HG03095 (cell line): ENCODE data around the gene MAN2B2.
"Not testable (repeated sequence)": the region's sequence is repeated elsewhere in the genome, so short reads cannot be mapped to it uniquely, and the experiment has no call there.

Source experiments
- ATAC-seq: cut with Tn5 transposase; IDR thresholded peaks from one replicate; pipeline ENCODE4 v1.9.1; 2021; ENCODE audit warnings: moderate library complexity; ENCODE audit not compliant: unreplicated experiment

The MAN2B2 gene

DNA sequence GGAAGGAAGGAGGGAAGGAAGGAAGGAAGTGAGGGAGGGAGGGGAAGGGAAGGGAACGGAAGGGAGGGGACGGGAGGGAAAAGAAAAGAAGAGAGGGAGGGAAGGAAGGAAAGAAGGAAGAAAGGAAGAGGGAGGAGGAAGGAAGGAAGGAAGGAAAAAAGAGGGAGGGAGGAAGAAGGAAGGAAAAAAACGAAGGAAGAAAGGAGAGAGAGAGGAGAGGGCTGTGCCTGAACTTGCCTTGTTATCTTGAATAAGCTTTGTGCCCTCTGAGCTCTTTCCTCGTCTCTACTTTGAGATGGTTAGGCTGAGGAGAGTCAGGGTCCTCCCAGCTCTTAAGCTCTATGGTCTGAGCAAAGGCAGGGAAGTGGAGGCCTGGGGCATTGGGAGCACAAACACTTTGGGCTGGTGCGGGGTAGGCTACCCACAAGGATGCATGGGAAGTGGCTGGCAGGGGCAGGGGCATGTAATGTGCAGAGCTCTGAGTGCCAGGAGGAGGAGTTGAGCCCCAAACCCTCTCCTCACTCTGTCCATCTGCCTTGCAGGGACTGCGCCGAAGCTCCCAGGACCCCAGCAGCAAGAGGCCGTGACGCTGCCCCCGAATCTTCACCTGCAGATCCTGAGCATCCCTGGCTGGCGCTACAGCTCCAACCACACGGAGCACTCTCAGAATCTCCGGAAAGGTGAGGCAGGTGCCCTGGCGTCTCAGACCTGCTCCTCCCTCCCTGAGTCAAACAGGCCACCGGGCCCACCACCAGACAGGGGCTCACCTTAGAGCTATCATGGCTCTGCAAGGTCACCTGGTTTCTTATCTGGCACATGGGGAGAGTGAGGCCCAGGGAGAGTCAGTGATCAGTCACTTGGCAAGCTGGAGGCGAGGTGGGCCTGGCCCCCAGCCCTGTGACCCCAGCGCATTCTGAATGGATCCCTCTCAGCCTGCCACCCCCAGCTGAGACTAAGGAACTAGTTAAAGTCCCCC lies 39.0 kb downstream of the MAN2B2 start:
- no peak for ATAC-seq

DNA sequence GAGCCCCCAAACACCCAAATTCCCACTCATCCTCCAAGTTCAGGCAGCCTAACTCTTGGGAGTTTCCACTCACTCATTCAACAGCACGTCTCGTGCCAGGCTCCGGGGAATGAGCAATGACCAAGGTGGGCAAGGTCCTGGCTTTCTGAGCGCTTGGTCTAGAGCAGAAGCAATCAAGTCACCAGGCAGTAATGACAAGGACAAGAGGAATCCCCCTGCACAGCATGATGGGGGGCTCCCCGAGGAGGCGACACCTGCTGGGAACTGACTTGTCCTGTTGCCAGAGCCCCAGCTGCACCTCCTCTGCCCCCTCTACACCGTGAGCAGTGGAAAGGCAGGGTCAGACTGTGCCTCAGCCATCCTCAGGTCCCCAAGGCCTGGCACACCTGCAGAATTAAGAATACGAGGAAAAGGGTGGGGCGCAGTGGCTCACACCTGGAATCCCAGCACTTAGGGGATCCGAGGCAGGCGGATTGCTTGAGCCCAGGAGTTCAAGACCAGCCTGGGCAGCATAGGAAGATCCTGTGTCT lies 39.8 kb downstream of the MAN2B2 start:
- no peak for ATAC-seq

DNA sequence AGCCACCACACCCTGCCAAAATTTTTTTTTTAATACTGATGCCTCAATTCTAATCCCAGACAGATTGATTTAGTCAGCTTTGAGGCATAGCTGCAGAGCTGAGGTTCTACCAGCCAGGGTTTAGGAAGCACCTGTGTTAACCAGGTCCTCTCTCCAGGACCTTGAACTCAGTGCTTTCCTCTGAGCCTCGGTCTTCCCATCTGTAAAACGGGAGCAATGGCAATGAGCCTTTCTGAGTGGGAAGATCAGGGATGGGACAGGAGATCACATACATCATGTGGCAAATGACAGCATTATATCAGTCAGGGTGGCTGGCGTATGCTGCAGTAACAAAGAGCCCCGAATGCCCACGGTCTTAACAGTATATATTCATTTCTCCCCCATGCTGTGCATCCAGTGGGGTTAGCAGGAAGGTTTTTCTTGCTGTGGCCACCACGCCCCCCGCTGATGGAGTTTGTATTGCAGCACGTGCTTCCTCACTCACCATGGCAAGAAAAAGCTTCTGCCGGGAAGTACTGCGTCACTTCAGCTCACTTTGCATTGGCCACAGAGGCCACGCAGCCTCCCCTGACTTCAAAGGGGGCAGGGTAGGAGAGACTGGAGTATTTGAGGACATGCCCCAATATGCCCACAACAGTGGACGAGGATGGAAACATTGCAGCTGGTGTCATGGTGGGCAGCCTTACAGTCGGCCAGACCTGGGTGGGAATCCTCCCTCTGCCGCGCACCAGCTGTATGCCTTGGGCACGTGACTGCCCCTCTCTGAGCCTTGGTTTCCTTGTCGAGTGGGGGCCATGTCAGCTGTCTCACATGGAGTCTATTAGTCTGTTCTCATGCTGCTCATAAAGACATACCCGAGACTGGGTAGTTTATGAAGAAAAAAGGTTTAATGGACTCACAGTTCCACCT lies 41.4 kb downstream of the MAN2B2 start:
- ATAC-seq = no peak

DNA sequence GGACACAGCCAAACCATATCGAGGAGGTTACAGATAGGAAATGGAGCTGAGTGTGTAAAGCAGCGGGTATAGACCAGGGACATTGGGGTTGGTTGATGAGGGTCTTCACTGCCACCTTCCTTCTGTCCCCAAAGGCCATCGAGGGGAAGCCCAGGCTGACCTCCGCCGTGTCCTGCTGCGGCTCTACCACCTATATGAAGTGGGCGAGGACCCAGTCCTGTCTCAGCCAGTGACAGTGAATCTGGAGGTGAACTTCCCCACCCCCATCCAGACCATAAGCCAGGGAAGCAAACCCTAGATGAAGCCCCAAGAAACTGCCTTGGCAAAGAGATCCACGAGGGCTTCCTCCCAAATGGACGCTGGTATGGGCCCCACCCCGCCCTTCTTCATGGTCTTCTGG lies 42.3 kb downstream of the MAN2B2 start:
- ATAC-seq = no peak

DNA sequence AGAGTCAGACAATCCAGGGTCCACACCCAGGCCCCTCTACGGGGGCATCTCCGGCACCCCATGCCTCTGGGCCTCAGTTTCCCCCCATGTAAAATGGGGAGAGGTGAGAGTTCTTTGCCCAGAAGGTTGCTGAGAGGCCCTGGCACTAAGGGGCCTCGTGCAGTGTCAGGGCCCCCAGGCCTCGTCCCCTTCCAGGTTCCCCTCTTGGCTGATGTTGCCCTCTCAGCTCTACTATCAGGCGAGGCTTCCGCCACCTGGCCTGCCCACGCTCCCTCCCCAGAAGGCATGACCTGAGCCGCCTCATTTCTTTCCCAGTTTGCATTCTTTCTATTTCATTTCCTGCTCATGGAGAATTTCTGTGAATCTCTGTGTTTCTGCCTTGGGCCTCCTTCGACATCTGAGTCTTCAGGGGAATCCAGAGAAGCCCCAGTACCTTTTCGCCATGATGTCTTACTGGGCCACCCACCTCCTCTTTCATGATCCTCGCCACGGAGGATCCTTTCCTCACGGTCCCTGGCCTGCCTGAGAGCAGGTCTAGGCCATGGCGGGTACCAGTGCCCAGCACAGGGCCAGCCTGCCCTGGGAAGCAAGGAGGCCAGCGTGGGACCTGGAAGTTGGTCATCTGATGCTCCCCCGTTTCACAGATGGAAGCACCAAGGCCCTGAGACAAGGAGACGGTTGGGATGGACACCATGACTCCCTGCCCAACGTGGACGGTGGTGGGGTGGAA lies 43.6 kb downstream of the MAN2B2 start:
- no peak for ATAC-seq

DNA sequence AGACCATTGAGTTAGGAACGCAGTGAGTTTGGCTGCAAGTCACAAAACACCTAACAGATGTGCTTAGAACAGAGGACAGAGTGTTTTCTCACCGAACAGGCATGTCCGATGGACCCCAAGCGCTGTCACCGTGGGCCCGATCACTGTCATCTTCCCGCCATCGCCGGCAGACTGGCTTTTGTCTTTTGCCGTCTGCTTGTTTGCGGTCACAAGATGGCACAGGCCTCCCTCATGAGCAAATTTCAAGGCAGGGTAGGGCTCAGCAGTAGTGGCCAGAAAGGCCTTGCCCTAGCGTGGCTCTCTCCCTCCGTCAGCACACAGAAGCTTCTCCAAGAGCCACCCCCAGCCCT lies 44.1 kb downstream of the MAN2B2 start:
- ATAC-seq = no peak

DNA sequence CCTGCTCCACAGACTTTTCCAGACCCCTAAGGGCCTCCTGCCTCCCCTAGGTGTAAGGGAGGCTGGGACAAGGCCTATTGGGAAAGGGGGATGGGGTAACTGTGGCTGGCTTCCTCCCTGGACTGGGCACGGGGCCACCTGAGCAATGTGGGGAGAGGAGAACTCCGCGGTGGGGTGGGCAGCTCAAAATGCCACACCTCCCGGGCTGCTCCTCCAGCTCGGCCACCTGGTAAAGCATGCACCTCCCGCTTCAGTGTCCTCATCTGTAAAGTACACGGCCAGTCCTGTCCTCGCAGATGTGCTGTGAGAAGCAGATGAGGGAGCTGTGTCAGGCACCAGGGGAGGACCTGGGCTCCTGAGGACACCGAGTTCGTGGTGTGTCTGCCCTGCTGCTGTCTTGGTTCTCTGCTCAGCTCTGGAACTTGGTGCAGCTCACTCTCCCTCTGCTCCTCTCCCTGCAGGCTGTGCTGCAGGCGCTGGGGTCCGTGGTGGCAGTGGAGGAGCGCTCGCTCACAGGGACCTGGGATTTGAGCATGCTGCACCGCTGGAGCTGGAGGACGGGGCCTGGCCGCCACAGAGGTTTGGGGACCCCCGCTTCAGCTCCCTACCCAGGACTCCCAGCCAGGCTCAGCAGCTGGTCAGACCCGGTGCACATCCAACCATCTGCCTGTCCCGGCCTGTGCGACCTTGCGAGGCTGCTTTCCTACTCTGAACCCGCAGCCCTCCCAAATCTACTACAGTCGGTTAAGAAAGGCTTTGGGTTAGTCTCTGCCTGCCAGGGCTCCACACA lies 44.7 kb downstream of the MAN2B2 start:
- ATAC-seq = no peak

DNA sequence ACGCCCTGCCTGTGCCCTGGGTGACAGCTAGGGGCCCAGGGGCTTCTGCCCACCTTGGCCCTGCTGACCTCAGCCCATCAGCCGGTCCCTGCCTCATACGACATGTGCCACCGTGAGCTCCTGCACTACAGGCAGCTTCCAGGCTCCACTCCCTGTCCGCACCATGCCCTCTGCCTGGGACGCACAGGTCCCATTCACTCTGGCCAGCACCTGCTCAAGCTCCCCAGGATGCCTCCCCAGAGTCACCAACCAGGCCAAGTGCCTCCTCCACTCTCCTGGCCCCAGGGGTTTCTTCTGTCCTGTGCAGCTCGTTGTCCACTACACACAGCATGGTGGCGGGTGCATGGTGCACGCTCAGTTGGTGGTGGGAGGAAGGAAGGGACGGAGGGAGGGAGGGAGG lies 45.3 kb downstream of the MAN2B2 start:
- ATAC-seq = no peak

DNA sequence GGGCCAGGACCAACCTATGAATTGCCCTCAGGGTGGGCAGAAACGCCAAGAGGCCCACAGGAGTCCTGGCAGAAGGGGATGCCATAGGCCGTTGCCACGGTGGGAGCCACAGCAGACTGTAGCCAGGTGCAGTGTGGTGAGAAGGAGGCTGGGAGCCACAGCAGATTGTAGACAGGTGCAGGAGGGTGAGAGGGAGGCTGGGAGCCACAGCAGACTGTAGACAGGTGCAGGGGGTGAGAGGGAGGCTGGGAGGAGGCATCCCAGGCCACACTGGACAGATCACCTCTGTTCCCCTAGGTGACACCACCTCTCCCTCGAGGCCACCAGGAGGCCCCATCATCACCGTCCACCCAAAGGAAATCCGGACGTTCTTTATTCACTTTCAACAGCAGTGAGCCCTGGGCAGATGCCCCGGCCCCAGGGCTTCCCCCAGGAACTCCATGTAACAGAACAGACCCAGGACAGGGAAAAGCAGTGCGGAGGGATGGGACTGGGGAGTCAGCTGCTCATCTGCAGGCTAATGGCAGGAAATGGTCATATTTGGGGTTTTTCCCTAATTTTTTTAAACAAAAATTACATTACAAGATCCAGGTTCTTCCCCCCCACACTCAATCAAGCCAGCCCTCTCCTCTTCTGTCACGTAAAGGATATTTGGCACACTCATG lies 46.0 kb downstream of the MAN2B2 start:
- no peak for ATAC-seq

DNA sequence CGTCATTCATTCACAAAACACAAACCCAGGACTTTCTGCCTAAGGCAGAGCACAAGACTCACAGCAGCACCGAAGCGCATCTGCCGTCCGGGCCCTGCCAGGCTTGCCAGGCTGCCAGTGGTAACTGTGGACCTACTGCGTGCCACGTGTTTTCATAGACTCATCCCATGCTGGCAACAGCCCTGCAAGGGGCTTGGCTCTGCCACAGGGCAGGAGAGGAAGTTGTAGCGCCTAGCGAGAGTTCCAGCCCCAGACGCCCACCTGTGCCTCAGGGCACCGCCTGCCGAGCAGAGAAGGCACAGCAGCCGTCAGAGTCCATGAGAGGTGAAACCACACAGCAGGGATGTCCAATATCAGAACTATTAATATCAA lies 46.6 kb downstream of the MAN2B2 start:
- no peak for ATAC-seq

DNA sequence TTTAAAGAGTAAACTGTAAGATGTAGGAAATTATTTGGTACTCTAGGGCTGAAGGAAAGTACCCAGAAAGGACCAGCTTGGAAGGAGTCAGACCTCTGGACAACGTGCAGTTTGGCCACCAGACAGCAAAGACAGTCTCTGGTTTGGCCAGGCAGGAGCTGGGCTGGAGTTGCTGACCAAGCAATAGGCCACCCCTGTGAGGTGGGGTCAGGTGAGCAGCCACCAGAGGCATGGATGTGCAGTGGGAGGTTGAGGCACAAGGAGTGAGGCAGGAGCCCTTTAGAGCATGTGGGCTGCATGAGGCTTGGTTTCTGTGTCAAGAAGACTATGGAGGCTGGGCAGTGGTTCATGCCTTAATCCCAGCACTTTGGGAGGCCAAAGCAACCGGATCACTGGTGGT lies 47.8 kb downstream of the MAN2B2 start:
- no peak for ATAC-seq

DNA sequence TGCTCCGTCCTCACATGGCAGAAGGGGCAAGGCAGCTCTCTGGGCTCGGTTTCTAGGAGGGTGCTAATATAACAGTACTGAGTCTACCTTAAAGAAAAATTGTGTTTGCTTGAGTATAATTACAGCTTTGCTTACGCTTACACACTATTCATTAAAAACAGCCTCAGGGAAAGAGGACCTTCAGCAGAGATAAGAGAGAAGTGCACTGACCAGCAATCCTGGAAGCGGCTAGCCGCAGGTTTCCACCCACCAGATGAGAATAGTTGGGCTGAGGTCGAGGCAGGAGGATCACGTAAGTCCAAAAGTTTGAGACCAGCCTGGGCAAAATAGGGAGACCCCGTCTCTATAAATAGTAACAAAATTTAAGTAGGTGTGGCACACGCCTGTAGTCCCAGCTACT lies 50.3 kb downstream of the MAN2B2 start:
- ATAC-seq = no peak

DNA sequence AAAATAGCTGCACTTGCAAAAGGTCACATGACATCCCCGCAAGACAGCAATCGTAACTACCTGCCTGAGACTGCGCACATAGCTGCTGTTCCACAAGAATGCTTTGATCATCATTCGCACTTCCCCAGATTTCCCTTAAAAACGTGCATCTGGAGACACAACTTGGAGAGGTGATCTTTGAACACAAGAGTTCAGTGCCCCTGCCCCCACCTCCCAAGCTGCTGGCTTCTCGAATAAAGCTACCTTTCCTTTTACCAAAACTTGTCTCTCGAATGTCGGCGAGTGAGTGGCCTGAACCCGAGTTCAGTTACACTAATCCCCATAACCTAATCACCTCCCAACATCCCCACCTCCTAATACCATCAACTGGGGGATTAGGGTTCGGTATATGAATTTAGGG lies 51.1 kb downstream of the MAN2B2 start:
- ATAC-seq = no peak

DNA sequence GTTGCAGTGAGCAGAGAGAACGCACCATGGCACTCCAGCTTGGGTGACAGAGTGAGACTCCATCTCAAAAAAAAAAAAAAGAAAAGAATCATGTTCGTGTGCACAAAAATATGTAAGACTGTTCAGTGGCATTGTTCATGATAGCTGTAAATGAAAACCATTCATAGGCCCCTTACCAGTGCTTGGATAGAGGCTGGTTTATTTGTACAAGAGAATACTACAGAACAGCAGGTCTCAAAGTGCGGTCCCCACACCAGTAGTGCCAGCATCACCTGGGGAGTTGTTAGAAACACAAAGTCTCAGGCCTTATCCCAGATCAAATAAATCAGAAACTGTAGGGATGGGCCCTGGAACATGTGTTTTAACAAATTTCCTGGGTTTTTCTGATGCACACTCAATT lies 52.8 kb downstream of the MAN2B2 start:
- ATAC-seq = no peak

DNA sequence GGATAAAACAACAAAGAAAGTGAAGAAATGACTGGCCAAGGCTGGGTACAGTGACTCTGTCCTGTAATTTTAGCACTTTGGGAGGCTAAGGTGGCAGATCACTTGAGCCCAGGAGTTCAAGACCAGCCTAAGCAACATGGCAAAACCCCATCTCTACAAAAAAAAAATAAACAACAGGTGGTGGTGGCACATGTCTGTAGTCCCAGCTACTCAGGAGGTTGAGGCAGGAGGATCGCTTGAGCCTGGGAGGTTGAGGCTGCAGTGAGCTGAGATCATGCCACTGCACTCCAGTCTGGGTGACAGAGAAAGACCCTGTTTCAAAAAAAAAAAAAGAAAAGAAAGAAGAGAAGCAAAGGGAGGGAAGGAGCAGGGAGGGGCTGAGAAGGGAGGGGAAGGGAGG lies 53.5 kb downstream of the MAN2B2 start:
- not testable (repeated sequence) for ATAC-seq

DNA sequence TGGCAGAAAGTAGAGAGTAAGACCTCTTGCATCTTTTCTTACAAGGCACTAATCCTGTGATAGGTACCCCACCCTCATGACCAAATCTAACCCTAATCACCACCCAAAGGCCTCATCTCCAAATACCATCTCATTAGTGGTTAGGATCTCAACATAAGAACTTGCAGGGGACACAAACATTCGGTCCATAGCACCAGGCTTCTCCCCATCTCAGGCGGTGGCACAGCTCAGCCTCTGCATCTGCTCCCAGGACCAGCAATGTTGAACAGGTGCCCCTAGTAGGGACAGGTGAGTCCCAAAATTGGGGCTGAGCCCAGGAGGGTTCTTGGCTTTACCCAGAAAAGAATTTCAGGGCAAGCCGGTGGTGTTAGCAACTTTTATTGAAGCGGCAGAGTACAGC lies 57.1 kb downstream of the MAN2B2 start:
- no peak for ATAC-seq

DNA sequence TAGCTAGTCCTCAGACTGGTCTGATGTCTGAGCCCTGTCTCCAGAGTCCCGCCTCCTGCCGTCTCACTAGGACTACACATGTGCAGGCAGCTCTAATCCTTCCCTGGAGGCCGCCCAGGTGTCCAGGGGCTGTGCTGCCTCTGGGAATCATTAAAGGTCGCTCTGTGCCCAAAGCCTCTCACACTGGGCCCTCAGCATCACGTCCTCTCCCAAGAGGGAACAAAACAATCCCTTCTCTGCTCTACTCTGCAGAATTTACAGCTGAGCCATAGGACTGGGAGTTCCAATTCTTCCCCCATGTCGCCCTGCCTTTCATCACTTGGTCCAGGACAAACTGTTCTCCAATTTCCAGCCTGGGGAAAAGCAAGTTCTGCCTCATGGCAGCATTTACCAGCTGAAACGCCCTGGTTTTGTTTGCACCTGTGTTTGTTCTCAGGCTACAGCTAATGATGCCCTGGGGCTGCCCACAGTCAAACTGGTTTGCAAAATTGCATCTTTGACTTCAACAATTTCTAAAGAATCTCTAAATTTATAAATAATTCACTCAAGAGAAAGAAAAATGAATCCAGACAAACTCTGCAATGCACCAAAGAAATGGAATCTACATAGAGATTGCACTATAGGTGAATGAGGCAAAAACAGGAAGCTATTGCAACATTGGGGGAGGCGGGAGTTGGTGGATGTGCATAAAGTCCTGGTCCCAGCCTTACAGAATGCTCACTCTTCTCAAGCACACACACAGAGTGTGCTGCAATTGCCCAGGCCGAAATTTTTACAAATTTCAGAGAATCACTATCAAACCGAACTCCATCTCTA lies 58.3 kb downstream of the MAN2B2 start:
- ATAC-seq = no peak

DNA sequence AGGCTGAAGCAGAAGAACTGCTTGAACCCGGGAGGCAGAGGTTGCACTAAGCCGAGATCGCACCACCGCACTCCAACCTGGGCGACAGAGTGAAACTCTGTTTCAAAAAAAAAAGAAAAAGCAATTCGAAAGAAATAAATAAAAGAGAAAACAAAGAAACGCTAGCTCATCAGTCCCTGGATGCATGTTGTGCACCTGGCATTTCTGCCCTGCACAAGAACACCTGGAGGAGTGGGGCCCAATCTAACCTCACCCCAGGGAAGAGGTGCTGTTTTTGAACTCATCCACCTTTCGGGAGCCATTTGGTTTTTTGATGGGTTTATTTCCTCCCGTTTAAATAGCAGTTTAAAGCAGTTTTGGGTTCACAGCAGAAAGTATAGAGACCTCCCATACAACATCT lies 59.8 kb downstream of the MAN2B2 start:
- no peak for ATAC-seq

DNA sequence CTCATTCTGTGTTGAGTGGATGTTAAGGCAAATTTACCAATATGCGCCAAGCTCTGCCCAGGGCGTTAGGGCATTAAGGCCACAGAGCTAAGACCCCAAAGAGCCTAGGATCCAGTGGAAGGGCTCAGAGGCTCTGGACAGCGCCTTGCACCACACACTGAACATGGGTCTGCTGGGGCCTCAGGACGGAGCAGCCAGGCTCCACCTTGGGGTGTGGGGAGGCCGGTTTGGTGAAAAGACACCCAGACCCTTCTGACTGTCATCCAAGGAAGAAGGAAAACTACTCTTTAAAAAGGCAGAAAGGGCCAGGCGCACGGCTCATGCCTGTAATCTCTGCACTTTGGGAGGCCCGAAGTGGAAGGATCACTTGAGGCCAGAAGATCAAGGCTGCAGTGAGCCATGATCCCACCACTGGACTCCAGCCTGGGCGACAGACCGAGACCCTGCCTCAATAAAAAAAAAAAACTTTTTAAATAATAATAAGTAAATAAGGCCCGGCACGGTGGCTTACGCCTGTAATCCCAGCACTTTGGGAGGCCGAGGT lies 64.2 kb downstream of the MAN2B2 start:
- no peak for ATAC-seq
